ENCODE measurements around the gene TMEM243. TPM values are rescaled to one million over a fixed set of nuclear protein-coding genes. Genes with fewer than 3 reads are reported as not detected.
A peak's percentile ranks its signal among the peaks of the same experiment; 100 is the strongest.

TMEM243 gene
- total and polyA plus RNA-seq, 2 donors from 2014 or later = 37.7 to 50.3 TPM

DNA sequence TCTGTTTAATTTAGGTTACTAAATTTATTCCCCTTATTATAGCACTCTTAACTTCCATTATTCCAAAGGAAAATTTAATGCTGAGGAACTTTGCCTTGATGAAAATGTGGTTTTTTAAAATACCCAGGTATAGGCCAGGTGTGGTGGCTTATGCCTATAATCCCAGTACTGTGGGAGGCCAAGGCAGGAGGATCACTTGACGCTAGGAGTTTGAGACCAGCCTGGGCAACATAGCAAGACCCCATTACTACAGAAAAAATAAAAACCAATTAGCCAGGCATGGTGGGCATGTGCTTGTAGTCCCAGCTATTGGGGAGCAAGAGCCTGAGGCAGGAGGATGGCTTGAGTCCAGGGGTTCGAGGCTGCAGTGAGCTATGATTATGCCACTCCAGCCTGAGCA lies 32.4 kb downstream of the TMEM243 start:
- Histone ChIP-seq H3K9ac (ENCODE audit: low read length in 3 of 3) (no peak overlapping the region), H3K9me3 (ENCODE audit: control insufficient read depth in 2 of 3, insufficient read depth in 1 of 3, low read length in 3 of 3) (no peaks in the 10 kb centered on the region), H3K36me3 (ENCODE audit: control insufficient read depth in 2 of 3, insufficient read depth in 3 of 3, low read length in 3 of 3) (peaks cover 23 to 66% (median 29%) of the 10 kb centered on the region in 3 donors), H3K27ac (ENCODE audit: low read depth in 2 of 2, low read length in 2 of 2) (no peak overlapping the region), H3K4me3 (ENCODE audit: low read length in 3 of 3) (no peak overlapping the region), H3K4me1 (ENCODE audit: control insufficient read depth in 2 of 3, insufficient read depth in 2 of 3, low read depth in 1 of 3, low read length in 3 of 3) (no peaks in the 10 kb centered on the region), H3K27me3 (ENCODE audit: control insufficient read depth, insufficient read depth, low read length) (no peaks in the 10 kb centered on the region)
- FAIRE-seq = no peak
- intact Hi-C loops (cut with DNase I) = no loop called here
- no peak for DNase-seq
- TF ChIP-seq, protein P1, sequence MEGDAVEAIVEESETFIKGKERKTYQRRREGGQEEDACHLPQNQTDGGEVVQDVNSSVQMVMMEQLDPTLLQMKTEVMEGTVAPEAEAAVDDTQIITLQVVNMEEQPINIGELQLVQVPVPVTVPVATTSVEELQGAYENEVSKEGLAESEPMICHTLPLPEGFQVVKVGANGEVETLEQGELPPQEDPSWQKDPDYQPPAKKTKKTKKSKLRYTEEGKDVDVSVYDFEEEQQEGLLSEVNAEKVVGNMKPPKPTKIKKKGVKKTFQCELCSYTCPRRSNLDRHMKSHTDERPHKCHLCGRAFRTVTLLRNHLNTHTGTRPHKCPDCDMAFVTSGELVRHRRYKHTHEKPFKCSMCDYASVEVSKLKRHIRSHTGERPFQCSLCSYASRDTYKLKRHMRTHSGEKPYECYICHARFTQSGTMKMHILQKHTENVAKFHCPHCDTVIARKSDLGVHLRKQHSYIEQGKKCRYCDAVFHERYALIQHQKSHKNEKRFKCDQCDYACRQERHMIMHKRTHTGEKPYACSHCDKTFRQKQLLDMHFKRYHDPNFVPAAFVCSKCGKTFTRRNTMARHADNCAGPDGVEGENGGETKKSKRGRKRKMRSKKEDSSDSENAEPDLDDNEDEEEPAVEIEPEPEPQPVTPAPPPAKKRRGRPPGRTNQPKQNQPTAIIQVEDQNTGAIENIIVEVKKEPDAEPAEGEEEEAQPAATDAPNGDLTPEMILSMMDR (IDR thresholded peaks at IDR 0.05; ENCODE audit: borderline replicate concordance, extremely low read depth, insufficient read depth) = no peak

DNA sequence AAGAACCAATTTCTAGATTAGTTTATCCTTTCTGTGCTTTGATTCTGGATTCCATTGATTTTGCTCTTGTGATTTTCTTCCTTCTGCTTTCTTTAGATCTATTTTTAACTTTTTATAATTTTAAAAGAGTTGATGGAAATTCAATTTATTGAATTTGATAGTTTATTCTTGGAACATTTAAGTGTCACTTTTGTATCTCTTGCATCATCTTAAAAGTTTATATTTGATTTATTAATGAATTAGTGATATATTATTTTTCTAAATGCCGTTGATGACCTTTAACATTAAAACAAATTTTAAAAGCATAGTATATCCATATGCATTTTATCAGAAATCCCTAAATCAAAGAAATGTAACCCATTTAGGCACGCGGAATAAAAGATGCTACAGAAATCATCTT lies 40.4 kb downstream of the TMEM243 start:
- Histone ChIP-seq H3K9me3 (ENCODE audit: control insufficient read depth in 2 of 3, insufficient read depth in 1 of 3, low read length in 3 of 3) (no peaks in the 10 kb centered on the region), H3K27me3 (ENCODE audit: control insufficient read depth, insufficient read depth, low read length) (no peaks in the 10 kb centered on the region), H3K4me3 (ENCODE audit: low read length in 3 of 3) (no peak overlapping the region), H3K36me3 (ENCODE audit: control insufficient read depth in 2 of 3, insufficient read depth in 3 of 3, low read length in 3 of 3) (peaks cover 13 to 29% (median 13%) of the 10 kb centered on the region in 3 donors), H3K9ac (ENCODE audit: low read length in 3 of 3) (no peak overlapping the region), H3K4me1 (ENCODE audit: control insufficient read depth in 2 of 3, insufficient read depth in 2 of 3, low read depth in 1 of 3, low read length in 3 of 3) (no peaks in the 10 kb centered on the region), H3K27ac (ENCODE audit: low read depth in 2 of 2, low read length in 2 of 2) (no peak overlapping the region)
- intact Hi-C loops (cut with DNase I) = no loop called here
- TF ChIP-seq, protein P1 (IDR thresholded peaks at IDR 0.05; ENCODE audit: borderline replicate concordance, extremely low read depth, insufficient read depth) = no peak
- no peak for DNase-seq
- peak; percentile 13 for FAIRE-seq

DNA sequence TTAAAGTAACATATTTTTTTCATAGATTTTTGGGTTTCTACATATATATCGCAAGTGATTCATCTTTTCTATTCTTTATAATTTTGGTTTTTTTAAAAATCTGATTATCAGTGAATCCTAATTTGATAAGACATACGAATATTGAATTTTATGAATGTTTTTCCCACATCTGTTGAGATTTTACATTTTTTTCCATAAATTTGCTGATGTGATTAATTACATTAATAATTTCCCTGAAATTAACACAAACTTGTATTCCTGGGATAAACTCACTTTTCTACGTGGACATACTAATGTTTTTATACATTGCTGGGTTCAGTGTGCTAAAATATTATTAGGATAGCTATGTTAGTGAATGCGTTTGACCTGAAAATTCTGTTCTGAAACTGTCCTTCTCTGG lies 41.2 kb downstream of the TMEM243 start:
- FAIRE-seq (peak; percentile 33), DNase-seq (no peak)
- no peaks in the 10 kb centered on the region for H3K9me3 ChIP-seq (ENCODE audit: control insufficient read depth in 2 of 3, insufficient read depth in 1 of 3, low read length in 3 of 3)
- no peaks in the 10 kb centered on the region for H3K27me3 ChIP-seq (ENCODE audit: control insufficient read depth, insufficient read depth, low read length)
- intact Hi-C loops (cut with DNase I) = no loop called here
- no peaks in the 10 kb centered on the region for H3K4me1 ChIP-seq (ENCODE audit: control insufficient read depth in 2 of 3, insufficient read depth in 2 of 3, low read depth in 1 of 3, low read length in 3 of 3)
- H3K27ac ChIP-seq (ENCODE audit: low read depth in 2 of 2, low read length in 2 of 2) = no peak overlapping the region
- no peak overlapping the region for H3K4me3 ChIP-seq (ENCODE audit: low read length in 3 of 3)
- H3K9ac ChIP-seq (ENCODE audit: low read length in 3 of 3) = no peak overlapping the region
- peaks cover 11 to 27% (median 18%) of the 10 kb centered on the region in 3 donors for H3K36me3 ChIP-seq (ENCODE audit: control insufficient read depth in 2 of 3, insufficient read depth in 3 of 3, low read length in 3 of 3)
- TF ChIP-seq, protein P1 (IDR thresholded peaks at IDR 0.05; ENCODE audit: borderline replicate concordance, extremely low read depth, insufficient read depth) = no peak

DNA sequence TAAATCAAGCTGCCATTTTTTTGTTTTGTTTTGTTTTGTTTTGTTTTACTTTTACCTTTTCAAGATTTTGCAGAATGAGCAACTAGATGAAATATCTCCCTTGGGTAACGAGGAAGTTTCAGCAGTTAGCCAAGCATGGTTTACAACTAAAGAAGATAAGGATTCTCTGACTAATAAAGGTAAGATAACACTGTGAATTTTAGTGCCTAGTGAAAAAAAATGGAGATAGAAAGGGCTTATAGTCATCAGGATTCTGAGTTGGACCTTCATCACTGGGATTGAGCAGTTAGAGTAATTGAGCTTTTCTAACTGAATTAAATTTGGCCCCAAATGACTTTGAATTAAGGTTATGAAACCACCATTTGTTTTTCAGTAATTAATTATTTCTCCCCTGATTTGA lies 46.1 kb downstream of the TMEM243 start:
- no peak overlapping the region for H3K9ac ChIP-seq (ENCODE audit: low read length in 3 of 3)
- DNase-seq = no peak
- TF ChIP-seq, protein P1 (IDR thresholded peaks at IDR 0.05; ENCODE audit: borderline replicate concordance, extremely low read depth, insufficient read depth) = no peak
- peaks cover 6 to 38% (median 29%) of the 10 kb centered on the region in 3 donors for H3K36me3 ChIP-seq (ENCODE audit: control insufficient read depth in 2 of 3, insufficient read depth in 3 of 3, low read length in 3 of 3)
- H3K4me3 ChIP-seq (ENCODE audit: low read length in 3 of 3) = no peak overlapping the region
- H3K27ac ChIP-seq (ENCODE audit: low read depth in 2 of 2, low read length in 2 of 2) = no peak overlapping the region
- no peak for FAIRE-seq
- H3K27me3 ChIP-seq (ENCODE audit: control insufficient read depth, insufficient read depth, low read length) = no peaks in the 10 kb centered on the region
- no peaks in the 10 kb centered on the region for H3K4me1 ChIP-seq (ENCODE audit: control insufficient read depth in 2 of 3, insufficient read depth in 2 of 3, low read depth in 1 of 3, low read length in 3 of 3)
- intact Hi-C loops (cut with DNase I) = no loop called here
- no peaks in the 10 kb centered on the region for H3K9me3 ChIP-seq (ENCODE audit: control insufficient read depth in 2 of 3, insufficient read depth in 1 of 3, low read length in 3 of 3)
